ENCODE data around the gene TBC1D30.

Gene TBC1D30

DNA sequence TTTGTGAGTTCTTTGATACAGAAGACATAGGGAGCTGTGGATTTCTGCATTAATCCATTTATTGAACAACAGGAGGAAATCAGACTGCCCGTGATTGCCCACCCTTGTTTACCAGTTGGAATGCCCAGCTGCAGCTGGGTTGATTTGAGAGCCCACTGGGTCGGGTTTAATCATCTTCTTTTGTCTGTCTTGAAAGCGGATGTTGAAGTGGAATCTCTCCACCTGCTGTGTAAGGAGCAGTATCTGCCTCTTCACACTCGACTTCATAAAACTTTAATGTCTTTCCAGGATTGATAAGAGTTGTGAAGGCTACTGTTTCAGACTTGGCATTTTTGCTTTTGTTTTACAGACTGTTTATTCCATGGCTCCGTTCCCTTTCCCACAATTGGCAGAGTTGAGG, 39.9 kb downstream of the TBC1D30 start:
- DNase-seq (ENCODE audit: low spot score): no peak

DNA sequence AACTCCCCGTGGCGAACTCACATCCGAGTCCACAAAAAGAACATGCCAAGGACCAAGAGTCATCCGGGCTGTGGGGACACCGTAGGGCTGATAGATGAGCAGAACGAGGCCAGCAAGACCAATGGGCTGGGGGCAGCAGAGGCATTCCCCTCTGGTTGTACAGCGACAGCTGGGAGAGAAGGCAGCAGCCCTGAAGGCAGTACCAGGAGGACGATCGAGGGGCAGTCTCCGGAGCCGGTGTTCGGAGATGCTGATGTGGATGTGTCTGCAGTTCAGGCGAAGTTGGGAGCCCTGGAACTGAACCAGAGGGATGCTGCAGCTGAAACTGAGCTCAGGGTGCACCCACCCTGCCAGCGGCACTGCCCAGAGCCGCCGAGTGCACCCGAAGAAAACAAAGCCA, 50.7 kb downstream of the TBC1D30 start:
- DNase-seq (ENCODE audit: low spot score): no peak

DNA sequence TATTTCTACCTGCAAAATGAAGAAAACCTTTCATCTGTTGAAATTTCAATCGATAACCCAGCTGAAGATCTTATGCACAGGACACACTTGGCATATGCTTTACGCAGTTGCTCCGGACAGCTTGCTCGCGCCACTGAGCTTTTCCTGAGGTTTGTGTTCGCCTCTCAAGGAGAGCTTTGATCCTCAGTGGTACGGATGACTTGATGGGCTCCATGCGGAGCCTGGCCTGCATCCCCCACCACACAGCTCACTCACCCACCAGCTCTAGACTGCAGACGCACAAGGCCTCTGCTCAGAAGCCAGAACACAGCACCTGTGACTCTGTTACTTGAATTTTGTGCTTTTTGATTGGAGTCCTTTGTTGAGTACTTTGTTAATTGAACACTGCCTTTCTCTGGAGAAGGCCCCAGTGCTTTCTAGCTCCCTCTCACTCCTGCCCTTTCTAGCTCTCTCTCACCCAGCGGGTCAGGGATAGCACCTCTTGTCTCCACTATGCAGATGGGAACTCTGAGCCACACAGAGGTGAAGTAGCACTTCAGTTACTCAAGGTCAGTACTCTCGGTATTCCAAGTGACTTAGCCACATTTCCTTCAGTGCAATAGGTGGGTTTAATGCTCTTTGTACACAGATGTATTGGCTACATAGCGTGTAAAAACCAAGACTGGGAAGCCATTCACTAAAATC, 52.1 kb downstream of the TBC1D30 start:
- no peak for DNase-seq (ENCODE audit: low spot score)

DNA sequence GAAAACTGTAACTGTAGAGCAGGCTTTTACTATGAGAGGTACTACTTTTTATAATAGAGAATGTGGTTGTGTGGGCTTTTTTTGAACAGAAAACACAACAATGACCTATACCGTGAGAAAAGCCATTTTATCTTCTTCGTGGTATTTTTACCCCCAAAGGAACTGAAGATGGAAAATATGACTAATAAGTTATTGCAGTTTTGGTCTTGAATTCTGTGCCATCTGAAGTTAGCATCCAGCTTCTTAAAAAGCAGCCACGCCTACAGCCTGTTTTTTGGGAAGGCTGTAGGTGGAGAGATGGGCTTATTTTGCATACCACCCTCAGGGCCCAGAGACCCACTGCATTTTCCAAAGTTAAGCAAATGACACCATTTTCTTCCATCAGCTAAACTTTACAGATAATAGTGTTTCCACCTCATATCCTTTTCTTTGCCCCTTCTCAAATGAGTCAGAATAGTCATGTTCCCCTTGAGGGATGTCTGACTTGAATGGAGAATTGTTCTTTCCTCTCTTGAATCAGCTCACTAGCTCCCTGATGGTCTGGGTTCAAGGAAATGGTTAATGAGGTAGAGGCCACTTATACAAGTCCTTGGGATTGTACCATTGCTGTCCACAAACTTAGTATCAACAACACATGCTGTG, 53.0 kb downstream of the TBC1D30 start:
- no peak for DNase-seq (ENCODE audit: low spot score)

DNA sequence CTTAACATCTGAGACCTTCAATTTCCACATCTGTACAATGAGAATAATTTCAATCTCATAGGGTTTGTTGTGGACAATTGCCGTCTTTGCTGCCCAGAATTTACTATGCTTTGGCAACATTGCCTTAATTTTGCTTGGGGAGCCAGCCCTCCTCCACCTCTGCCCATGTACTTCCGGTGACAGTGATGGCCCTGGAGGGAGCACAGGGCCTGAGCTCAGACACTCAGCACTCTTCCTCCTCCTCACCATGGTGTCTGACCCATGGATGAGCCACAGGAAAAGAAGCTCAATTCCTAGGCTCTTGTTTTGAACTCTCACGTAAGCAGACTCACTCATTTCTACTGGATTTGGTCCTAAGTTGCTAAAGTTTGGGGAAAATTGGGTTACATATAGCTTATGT, 58.2 kb downstream of the TBC1D30 start:
- no peak for DNase-seq (ENCODE audit: low spot score)

DNA sequence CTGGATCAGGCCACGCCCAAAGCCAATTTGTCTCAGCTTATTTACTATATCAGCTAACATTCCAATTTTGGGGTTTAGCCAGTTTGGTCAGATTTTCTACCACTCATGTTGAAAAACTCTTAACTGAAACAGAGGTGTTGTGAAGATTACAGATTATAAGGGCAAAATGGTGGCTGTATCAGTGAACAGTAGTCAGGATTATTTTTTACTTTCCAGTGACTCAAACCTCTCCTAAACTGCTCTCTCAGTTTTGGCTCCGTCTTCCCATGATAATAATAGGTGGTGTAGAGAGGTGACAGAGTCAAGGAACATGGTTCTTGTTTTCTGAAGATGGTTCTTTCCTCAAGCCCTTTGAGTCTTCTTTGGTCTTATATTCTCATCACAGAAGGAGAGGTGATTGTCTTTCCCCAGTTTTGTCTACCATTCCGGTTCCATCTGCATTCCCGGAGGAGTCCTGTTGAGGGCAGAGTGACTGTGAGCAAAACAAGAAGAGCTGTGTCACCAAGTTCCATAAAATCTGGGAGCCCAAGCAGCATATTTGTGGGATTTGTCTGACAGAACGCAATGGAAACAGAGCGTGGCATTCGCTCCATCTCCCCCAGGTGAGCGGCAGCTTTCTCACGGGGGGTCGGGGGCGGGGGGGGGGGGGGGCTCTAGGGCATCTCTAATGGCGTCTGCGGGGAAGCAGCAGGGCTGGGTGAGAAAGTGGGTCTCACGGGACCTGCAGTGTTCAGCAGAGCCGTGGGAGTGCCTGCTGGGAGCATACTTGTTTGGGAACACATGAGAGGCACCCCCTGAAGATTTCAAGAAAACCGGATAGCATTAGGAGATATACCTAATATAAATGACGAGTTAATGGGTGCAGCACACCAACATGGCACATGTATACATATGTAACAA, 59.1 kb downstream of the TBC1D30 start:
- no peak for DNase-seq (ENCODE audit: low spot score)

DNA sequence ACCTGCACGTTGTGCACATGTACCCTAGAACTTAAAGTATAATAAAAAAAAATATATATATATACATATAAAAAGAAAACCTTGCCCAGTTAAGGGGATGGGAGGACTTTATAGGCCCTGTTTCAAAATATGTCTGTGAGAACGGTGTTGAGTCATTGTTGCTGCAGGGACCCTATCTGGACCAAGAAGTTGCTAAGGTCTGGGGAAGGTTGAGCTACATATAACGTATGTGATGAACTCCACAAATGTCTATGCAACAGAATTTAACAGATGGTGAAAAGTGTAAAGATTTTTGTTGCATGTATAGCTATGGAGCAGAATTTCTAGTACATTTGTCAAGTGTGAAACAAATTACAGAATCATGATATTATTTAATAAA, 59.7 kb downstream of the TBC1D30 start:
- DNase-seq (ENCODE audit: low spot score): no peak

DNA sequence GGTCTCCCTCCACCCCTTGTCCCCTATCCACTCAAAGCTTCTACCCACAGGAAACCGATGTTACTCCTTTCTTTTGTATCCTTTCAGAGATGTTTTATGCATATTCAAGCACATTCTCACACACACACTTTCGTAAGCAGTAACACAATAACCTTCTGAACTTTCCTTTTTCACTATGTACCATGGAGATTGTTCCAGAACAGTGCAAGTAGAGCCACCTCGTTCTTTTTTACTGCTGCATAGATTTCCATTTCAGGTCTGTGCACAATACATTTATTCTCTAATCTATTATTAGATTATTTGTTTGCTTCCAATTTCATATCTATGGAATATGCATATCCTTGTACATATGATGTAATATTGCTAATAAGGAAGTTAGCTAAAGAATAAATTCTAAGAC, 60.3 kb downstream of the TBC1D30 start:
- no peak for DNase-seq (ENCODE audit: low spot score)

DNA sequence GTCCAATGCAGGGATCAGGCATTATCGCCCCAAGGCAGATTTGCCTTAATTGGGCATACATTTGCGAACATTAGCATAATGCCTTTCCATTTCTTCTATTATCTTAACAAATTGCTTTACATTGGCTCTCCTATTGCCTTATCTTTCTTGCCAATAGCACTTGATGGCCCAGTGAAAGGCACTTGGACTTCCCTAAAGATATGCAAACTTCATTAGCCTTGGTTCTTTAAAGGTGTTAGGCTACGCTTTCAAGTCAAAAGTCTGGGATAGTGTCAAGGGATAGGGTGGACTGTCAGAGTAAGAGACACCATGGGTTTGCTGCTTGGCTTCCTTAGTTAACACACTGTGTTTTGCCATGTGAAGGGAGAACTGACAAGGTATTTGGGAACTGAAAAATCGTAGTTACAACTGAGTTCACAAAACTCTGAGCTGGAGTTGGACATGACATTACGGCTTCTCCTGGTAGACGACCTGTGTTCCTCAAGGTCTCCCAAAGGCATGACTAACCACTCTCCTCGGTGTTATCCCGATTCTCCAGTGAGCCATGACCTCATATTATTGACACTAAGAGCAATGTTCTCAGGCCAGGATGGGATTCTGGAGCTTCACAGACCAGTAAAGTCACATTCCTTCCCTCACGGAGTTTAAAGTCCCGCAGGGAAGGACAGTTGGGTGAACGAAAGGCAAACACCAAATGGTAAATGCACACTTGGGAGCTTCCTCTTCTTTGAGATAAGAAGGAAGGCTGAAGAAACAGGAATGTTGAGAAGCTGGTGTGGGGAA, 65.2 kb downstream of the TBC1D30 start:
- no peak for DNase-seq (ENCODE audit: low spot score)

DNA sequence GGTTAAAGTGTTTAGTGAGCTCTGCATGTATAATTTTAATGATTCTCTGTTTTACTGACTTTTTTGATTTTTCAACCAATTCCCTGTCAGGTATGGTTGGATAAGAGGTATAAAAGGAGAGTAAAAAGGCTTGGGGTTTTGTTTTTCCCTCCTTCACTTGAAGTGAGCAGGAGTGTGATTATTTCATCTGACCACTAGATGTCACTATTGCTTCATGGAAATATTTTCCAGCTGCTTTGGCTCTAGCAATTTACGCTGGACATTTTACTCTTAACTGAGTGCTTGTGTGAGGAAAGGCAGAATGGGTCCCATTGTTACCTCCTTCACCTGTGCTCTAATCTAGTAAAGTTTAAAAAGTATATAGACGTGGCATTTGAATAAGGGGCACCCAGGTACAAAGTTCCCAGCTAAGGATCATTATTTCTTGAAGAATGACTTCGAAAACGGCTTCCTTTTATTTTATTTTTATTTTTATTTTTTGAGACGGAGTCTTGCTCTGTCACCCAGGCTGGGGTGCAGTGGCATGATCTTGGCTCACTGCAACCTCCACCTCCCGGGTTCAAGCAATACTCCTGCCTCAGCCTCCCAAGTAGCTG, 66.5 kb downstream of the TBC1D30 start:
- DNase-seq (ENCODE audit: low spot score): peak; percentile 60

DNA sequence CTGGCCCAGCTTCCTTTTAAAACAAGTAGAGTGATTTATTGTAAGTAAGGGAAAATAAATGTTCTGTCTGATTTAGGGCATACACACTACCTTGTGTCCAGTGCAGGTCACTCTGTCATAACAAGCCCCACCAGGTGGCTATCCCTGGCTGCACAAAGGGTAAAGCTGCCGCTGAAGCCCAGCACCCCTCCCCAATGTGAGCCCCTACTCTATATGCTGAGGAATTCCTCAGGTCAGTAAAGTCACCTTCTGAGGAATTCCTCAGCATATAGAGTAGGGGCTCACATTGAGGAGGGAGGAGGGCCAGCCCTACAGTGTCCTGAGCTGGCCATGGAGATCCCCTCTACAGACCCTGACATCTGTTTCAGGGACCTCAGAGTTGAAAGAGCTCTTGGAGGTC, 67.2 kb downstream of the TBC1D30 start:
- no peak for DNase-seq (ENCODE audit: low spot score)

DNA sequence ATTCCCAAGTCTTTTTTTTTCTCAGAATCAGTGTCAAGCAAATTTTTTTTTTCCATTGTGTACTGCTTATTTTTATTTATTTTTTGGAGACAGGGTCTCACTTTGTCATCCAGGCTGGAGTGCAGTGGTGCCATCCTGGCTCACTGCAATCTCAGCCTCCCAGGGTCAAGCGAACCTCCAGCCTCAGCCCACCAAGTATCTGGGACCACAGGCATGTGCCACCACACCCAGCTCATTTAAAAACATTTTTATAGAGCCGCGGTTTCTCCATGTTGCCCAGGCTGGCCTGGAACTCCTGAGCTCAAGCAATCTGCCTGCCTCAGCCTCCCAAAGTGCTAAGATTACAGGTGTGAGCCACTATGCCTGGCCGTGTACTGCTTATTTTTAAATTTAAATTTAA, 68.1 kb downstream of the TBC1D30 start:
- no peak for DNase-seq (ENCODE audit: low spot score)

DNA sequence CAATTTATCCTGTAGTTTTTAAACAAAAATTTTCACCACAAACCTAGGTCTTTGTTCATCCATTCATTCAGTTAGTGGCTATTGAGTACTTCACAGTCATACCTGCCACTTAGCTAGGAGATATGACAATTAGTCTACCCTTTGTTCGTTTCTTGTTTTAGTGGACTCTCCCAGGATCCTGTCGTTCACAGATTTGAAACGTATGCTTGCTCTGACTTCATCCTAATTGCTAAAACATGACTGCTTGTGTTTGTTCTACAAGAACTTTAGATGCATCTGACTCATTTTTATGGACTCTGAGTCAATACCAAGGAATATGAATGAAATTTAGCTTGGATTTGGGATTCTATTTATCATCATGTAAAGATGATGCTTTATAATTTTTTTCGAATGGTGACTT, 69.5 kb downstream of the TBC1D30 start:
- no peak for DNase-seq (ENCODE audit: low spot score)

DNA sequence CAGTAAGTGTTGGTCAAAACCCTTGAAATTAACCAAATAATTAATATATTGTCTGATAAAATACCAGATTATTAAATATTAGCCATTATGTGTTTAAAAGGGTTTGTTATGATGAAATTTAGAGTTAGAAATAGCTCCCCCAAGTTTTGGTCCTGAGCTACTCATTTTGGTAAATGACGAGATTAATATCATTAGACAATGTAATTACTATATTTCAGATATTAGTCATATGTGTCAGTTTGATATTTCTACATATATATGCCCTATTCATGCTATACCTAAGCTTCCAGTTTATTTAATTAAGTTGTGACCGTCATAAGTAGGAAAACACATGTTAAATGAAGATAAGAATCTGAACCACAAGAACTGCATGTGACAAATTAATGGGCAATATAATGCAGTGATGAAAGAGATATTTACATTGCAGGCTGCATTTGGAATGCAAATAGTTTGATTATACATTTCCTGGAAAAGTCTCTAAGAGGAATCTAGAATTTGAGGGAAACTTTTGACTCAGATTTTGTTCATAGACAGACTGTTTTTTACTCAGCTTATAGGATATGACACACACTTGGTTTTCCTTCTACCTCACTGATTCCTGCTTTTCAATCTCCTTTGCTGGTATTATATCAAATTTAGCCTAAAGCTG, 70.5 kb downstream of the TBC1D30 start:
- DNase-seq (ENCODE audit: low spot score): no peak

DNA sequence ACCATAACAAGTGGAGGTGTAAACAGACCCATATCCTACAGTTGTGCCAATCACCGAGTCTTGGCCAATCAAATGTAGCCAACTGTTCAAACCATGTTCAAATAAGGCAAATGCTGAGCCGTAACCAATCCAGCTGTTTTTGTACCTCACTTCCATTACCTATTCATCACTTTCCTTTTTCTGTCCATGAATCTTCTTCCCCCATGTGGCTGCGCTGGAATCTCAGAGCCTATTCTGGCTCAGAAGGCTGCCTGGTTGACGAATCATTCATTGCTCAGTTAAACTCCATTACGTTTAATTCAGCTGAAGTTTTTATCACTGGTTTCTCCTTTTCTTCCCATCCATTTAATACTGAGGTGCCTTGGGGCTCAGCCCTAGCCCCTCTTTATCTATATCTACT, 71.1 kb downstream of the TBC1D30 start:
- no peak for DNase-seq (ENCODE audit: low spot score)

DNA sequence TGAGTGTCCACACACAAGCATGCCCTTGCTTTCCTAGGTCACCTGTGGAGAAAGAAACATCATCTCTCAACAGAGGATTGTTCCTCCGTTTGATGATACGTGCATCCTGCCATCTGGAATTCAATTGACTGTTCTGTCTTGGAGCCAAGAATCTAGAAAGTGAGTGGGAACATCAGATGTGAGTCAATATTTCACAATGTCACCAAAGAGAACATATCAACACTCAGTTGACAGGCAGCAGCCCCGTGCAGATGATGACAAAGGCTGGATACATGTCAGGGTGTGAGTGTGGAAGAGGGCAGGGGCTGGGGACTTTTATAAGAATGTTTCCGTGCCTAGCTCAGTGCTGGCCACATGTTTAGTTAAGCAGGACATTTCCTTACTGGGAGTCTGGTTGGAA, 76.1 kb downstream of the TBC1D30 start:
- no peak for DNase-seq (ENCODE audit: low spot score)

DNA sequence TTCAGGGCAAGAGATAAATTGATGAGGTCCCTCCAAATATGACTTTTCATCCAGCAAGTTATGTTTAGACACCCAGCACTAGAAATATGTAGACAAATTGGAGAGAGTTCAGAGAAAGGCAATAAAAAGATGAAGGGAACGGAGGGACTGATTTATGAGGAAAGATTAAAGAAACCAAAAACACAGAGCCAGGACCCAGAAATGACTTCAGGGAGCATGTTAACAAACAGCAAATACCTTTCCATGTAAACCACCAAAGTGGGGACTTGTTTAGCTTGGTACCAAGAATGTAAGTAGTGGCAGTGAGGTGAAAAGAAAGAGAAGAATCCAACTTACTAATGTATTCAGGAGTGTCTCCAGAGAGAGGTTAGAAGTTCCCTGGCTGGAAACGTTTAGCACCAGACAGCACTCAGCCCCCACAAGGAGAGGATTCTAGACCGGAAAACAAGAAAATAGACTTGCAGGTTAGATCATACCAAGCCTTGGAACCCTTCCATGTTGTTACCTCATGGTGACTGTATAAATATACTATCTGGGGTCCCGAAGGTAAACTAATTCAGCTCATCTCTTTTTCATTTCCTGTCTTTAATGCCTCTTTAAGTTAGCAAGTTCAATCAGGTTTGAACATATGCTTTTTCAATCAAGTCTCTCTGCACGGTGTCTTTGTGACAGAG, 79.2 kb downstream of the TBC1D30 start:
- no peak for DNase-seq (ENCODE audit: low spot score)

DNA sequence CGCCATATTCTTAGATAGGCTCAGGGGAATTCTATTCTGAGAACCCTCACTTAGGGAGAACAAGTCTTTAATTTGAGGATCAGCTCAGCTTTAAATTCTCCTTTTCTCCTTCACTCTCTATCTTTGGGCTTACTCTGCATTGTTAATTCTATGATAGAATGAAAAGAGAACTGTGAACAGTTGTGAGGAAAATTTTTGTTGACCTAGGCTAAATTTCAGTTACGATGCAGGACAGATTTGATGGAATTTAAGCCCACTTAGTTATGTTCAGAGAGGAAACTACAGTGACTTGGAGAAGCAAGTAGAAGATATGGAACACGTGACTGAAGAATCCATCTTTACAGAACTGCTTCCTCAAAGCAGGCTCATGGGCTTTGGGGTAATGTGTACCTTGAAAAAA, 82.7 kb downstream of the TBC1D30 start:
- no peak for DNase-seq (ENCODE audit: low spot score)

DNA sequence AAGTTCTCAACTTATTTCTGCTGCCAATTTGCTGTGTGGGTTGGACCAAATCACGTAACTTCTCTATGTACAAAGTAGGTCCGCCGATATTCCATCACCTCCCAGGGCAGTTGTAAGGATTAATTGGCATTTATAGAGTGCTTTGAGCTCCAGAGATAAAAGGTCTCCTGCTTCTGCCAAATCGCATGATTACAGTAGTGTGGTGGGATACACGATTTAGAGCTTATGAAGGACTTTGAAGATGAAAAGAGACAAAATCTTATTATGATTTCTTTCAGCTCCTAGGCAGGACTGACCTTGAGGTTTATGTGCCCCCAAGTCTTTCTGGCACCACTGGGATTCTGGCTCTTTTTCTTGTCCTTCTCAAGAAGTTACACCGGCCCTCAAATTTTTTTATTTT, 84.7 kb downstream of the TBC1D30 start:
- no peak for DNase-seq (ENCODE audit: low spot score)

DNA sequence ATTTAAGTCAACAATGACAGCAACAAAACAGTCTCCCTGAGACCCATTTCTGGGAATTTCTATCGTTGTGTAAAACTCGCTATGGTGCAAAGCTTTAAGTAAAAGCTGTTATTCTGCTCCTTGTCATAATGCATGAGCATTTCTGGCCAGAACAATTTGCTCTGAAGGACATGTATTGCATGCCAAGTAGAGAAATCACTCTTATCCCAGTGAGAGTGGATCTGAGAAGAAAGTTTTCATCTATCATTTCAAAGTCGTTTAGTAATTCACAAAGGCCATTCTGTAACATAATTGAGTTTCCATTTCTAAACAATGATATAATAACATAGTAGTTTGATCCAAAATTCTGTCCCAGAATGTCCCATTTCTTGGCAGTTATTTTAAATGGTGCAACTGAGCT, 86.6 kb downstream of the TBC1D30 start:
- no peak for DNase-seq (ENCODE audit: low spot score)

DNA sequence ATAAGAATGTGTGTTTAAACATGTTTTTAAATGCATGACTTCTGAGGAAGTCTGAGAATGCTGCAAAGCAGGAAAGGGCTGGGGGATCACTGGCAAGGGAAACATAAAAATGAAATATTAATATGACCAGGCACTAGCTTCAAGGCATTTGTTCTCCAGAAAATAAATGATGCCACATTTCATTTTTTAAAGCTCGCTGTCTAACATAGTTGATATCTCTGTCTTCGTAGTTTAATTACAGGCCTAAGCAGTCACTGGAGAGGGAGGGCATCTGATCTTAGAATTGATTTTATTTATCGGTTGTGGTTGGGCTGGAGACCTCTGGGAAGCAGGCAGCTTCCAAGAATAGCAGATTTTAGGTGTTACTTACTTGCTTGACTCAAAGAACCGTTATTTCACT, 87.5 kb downstream of the TBC1D30 start:
- DNase-seq (ENCODE audit: low spot score): no peak

All from globus pallidus (tissue), 1 donor.